ENCODE results near the gene TEF.

TEF gene

GRCh38 chr22:41381329-41382097, at the start of gene TEF:
TEF (plus strand) TSS chr22:41381942; CDS start chr22:41382045, 103 bp downstream.
- DNase-seq (ENCODE audit: low spot score) = peak; percentile 100

GRCh38 chr22:41332217-41332939, 49.4 kb upstream of the TEF start:
- no peak for DNase-seq (ENCODE audit: low spot score)

GRCh38 chr22:41333806-41334205, 47.9 kb upstream of the TEF start:
- no peak for DNase-seq (ENCODE audit: low spot score)

- DNase-seq (ENCODE audit: low spot score) = no peak
Observed at GRCh38 chr22:41334215-41334614, 47.5 kb upstream of the TEF start.

- no peak for DNase-seq (ENCODE audit: low spot score)
Observed at GRCh38 chr22:41334951-41335635, 46.6 kb upstream of the TEF start.

GRCh38 chr22:41338614-41339212, 43.0 kb upstream of the TEF start:
- no peak for DNase-seq (ENCODE audit: low spot score)

- no peak for DNase-seq (ENCODE audit: low spot score)
Observed at GRCh38 chr22:41339823-41340222, 41.9 kb upstream of the TEF start.

- no peak for DNase-seq (ENCODE audit: low spot score)
Observed at GRCh38 chr22:41340357-41340756, 41.4 kb upstream of the TEF start.

- no peak for DNase-seq (ENCODE audit: low spot score)
Observed at GRCh38 chr22:41341012-41341411, 40.7 kb upstream of the TEF start.

- DNase-seq (ENCODE audit: low spot score) = no peak
Observed at GRCh38 chr22:41341990-41342389, 39.8 kb upstream of the TEF start.

- DNase-seq (ENCODE audit: low spot score) = no peak
Observed at GRCh38 chr22:41343300-41343699, 38.4 kb upstream of the TEF start.

- no peak for DNase-seq (ENCODE audit: low spot score)
Observed at GRCh38 chr22:41343717-41344116, 38.0 kb upstream of the TEF start.

GRCh38 chr22:41344189-41344788, 37.5 kb upstream of the TEF start:
- no peak for DNase-seq (ENCODE audit: low spot score)

- DNase-seq (ENCODE audit: low spot score) = no peak
Observed at GRCh38 chr22:41345807-41346335, 35.9 kb upstream of the TEF start.

GRCh38 chr22:41347066-41347859, 34.5 kb upstream of the TEF start:
- DNase-seq (ENCODE audit: low spot score) = no peak

- DNase-seq (ENCODE audit: low spot score) = no peak
Observed at GRCh38 chr22:41348964-41349484, 32.7 kb upstream of the TEF start.

GRCh38 chr22:41350087-41350486, 31.7 kb upstream of the TEF start:
- peak; percentile 44 for DNase-seq (ENCODE audit: low spot score)

- no peak for DNase-seq (ENCODE audit: low spot score)
Observed at GRCh38 chr22:41351011-41351410, 30.7 kb upstream of the TEF start.

GRCh38 chr22:41352058-41352457, 29.7 kb upstream of the TEF start:
- peak; percentile 66 for DNase-seq (ENCODE audit: low spot score)

GRCh38 chr22:41353862-41354575, 27.7 kb upstream of the TEF start:
- DNase-seq (ENCODE audit: low spot score) = no peak
